RPMI7951 (cell line): Measurements from ENCODE around the gene HOXC10. TPM values are rescaled to one million over a fixed set of nuclear protein-coding genes. Genes with fewer than 3 reads are reported as not detected.
A peak's percentile ranks its signal among the peaks of the same experiment; 100 is the strongest.

Experiments
- DNase-seq: peaks from one replicate; pipeline ENCODE4 v3.0.0-alpha.2; 2012; ENCODE audit warnings: low read depth
- total RNA-seq: library from RNA; depleted of rRNA; stranded (reverse); fragments of >200 nt; shearing (Covaris generic); gene quantifications from 2 replicates; pipeline ENCODE4 v1.2.3, GENCODE V29; 2014

The HOXC10 gene
- total RNA-seq, 1 experiment from 2014 or later: 4.0 TPM

DNA sequence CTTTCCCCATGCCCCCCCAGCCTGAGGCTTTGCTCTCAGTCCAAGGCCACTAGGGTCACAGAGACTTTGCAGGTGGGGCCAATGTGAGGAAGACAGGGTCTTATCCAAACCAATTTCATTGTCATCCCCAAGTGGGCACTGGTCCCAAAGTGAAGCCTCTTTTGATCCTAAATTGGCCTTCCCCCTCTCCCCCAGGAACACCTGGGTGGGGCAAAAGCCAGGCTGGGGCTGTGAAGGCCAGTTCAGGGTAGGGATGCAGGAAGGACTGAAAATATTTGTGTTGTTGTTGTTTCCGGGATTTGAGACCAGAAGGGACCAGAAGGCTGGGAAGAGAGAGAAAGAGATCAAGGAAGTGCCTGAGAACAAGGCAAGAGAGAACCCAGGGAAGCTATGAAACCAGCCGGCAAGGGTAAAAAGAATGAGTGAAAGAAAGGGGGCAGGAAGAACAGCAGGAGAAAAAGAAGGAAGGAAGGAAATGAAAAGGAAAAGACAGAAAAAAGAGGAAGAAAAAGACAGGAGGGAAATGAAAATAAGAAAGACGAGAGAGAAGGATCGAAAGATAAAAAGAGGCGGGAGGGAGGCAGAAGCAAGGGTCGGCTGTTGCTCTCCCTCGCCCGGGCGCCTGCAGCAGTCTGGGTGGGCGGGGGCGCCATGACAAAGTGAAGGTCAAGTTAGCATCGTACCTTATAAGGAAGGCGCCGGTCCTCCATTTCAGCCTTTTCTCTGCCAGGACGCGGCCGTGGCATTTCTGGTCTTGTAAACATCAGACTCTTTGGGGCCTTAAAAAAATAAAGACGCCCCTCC is 19.5 kb upstream of the HOXC10 start:
- no peak for DNase-seq

DNA sequence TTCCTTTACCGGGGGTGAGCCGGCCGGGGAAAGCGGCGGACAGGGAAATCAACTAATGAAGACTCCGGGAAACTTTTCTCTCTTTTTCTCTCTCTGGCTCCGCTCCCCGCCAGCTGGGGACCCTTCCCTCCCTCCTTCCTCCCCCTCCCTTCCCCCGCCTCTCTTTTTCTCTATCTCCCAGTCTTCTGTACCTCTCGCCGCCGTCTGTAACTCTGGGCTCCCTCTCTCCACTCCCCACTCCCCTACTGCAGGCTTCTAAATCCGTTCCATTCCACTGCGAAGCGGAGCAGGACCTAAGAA is 18.9 kb upstream of the HOXC10 start:
- DNase-seq: no peak

DNA sequence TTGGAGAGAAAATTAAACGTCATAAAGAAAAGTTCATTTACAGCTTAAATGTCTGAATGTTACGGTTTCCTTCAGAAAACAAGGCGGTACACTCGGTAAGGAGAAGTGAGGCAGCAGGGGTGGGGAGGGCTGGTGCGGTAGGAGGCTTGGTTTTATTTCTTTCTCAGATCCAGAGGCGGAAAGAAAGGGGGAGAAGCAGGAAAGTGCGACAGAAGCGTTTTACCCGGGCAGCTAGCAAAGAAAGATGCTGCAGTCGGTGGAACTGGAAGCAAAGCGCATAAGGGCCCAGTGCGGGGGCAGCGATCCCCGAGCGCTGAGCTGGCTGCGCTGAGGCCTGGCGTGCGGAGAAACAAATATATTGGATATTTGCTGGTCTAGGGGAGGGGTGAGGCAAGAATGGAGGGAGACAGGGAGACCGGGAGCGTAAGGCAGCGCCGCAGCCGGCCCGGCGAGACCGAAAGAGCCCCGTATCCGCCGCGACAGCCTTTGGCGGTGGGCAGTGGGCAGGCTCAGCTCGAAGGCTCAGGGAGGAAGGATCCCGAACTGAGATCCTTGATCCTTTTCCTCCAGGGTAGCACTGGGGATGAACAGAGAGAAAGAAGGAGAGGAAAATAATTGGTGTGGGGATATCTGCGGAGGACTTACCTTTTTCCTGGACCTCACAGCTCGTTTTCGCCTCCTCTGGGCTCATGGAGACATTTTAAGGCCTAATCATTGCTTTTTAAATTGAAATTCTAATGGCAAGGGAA is 18.4 kb upstream of the HOXC10 start:
- no peak for DNase-seq

DNA sequence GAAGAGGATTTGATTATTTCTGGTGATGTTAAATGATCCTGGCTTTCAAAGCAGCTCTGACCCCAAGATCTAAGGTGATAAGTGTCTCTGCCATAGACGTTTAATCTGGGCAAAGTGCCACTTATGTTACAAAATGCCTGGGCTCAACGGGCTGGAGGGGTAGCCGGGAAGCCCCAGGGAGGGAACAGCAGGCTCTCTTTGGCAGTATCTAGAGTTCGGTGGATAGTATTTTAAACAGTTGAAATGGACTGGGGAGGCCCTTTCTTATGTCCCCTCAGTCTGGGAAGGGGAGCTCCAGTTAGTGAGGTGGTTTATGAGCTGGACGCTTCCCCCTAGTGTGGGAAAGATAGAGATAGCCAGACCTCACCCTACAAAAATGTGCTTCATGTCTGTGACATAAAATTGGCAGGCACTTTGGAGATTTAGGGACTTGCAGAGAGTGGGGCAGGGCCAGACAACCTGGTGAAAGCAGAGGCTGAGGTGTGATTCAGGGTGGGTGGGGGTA is 17.5 kb upstream of the HOXC10 start:
- no peak for DNase-seq

DNA sequence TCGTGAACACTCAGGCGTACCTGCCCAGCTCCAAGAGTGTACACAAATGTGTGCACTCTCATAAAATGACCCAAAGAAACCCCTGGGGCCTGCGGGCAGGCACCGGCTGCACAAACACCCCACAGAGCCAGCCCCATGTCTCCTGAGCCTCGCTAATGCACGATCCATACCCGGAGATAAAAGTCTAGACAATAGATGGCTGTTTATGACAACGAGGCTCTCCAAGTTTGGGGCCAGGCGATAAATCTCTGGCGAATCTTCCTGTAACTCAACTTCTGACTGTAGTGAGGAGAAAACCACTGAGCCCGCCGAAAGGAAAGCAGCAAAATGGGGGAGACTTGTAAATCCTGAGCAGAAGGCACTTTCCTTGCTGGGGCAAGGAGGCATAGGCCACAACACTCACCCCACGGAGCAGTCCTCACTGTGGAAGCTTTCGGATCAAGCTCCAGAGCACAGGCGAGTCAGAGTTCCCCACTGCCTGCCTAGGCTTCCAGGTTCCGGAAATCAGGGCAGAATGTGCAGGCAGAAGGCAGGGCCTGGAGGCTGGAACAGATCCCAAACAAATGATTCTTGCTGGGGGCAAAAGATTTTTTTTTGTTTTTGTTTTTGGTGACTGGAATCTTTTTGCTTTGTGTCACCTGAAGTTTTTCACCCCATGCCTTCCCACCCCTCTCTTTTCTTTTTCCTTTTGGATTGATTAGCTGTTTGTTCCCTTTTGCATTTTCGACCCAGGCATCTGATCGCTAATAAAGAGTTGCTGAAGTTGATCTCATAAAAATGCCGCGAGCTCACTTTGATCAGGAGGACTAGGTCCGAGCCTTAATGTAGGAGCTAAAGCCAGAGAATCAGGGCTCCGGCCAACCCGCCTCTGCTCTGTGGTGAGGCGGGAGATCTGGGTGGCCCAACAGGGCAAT is 16.5 kb upstream of the HOXC10 start:
- DNase-seq: peak; percentile 11

DNA sequence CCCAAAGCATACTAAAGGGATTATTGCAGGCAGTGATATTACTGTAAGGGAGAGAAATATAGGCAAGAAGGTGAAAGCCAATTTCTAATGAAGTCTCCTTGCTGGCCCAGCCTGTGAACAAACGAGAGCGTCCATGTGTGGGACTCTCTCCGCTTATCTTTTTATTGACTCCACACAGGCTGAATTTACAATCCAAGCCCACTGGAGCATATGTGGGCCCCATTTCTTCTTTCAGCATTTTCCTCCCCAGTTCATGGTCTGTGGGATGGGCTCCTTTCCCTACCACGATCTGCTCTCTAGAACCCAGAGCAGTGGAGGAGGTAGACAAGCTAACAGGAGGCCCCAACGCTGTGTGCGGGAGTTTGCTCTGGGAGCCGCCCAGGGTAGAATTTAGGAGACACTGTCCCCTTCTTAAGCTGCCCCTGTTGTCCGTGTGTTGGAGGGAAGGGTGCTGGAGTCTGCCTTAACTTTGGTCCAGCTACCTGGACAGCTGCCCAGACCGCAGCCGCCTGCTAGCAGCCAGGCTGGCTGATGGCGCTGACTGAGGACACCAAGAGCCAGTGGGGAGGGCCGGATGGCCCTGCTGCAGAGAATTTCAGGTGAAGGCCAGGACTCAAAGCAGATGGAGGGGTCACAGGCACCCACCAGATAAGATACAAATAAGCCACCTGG is 15.2 kb upstream of the HOXC10 start:
- no peak for DNase-seq

DNA sequence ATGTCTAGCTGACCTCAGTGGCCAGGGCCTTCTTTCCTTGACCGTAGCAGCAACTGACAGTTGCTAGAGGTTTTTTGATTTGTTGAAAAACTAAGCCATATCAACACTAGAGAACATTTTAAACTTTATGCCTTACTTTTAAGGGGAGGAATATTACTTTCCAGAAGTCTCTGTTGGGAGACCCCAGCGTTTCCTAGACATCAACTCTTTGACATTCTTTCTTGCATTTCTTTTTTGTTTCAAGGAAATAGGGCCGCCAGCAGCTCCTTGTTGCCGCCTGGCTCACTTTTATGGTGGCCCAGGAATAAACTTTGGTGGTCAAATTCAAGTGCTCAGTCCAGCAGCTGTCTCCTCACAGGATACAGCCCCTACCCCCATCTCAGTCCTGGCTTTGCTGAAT is 14.5 kb upstream of the HOXC10 start:
- DNase-seq: no peak

DNA sequence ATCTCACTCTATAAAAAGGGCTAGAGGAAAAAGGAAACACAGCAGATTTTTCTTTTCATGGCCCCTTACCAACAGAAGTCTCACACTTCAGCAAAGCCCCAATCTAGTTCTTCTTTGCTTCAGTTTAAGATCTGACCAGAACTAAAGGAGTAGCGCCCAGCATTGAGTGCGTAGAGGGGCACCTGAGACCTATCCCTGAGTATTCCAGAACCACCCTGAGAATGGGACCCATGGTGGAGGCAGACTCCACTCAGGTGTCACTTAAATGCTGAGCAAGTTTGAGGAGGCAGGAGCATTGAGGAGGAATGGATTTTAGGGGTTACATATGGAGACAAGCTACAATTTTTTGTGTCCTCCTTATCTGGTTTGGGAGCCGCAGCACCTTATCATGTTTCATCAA is 13.8 kb upstream of the HOXC10 start:
- DNase-seq: no peak

DNA sequence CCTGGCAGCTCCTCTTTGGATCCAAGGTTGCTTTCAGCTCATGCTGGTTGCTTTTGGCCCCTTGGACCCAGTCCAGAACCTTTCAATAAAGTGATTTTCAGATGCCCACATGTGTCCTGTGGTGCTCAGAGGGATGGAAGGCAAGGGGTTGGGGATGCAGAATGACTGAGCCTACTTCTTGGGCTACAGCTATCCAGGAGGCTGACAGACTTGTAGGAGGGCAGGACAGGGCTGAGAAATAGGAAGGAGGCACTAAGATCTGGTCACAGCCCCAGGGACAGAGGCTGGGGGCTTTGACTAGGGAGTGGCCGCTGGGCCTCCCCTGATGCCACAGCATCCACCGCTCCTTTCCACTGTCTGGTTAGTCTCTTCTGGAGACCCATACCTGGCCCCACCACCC is 13.3 kb upstream of the HOXC10 start:
- DNase-seq: no peak

- peak; percentile 65 for DNase-seq
Observed at GRCh38 chr12:53972152-53972702, 12.7 kb upstream of the HOXC10 start.

- DNase-seq: no peak
Observed at GRCh38 chr12:53972722-53973235, 12.2 kb upstream of the HOXC10 start, which contains the start of gene HOXC11. TSS of gene HOXC11 (plus strand) at chr12:53973126. CDS start at chr12:53973242, 116 bp downstream.

DNA sequence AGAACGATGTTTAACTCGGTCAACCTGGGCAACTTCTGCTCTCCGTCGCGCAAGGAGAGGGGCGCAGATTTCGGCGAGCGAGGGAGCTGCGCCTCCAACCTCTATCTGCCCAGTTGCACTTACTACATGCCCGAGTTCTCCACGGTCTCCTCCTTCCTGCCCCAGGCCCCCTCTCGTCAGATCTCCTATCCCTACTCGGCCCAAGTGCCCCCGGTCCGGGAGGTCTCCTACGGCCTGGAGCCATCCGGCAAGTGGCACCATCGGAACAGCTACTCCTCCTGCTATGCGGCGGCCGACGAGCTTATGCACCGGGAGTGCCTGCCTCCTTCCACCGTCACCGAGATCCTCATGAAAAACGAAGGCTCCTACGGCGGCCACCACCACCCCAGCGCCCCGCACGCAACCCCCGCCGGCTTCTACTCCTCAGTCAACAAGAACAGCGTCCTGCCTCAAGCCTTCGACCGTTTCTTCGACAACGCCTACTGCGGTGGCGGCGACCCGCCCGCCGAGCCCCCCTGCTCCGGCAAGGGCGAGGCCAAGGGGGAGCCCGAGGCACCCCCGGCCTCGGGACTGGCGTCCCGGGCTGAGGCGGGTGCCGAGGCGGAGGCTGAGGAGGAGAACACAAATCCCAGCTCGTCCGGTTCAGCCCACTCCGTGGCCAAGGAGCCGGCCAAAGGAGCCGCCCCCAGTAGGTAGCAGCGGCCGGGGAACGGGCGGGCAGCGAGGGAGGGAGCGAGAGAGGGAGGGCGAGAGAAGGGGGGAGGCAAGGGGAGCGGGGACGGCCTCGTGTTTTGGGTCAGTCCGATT is 11.5 kb upstream of the HOXC10 start:
- peak; percentile 41 for DNase-seq

- DNase-seq: peak; percentile 61
Observed at GRCh38 chr12:53974084-53975063, 10.6 kb upstream of the HOXC10 start, which contains the start of gene HOTAIR. TSS of gene HOTAIR (minus strand) at chr12:53974954.

- DNase-seq: no peak
Observed at GRCh38 chr12:53975064-53975471, 9.9 kb upstream of the HOXC10 start.

DNA sequence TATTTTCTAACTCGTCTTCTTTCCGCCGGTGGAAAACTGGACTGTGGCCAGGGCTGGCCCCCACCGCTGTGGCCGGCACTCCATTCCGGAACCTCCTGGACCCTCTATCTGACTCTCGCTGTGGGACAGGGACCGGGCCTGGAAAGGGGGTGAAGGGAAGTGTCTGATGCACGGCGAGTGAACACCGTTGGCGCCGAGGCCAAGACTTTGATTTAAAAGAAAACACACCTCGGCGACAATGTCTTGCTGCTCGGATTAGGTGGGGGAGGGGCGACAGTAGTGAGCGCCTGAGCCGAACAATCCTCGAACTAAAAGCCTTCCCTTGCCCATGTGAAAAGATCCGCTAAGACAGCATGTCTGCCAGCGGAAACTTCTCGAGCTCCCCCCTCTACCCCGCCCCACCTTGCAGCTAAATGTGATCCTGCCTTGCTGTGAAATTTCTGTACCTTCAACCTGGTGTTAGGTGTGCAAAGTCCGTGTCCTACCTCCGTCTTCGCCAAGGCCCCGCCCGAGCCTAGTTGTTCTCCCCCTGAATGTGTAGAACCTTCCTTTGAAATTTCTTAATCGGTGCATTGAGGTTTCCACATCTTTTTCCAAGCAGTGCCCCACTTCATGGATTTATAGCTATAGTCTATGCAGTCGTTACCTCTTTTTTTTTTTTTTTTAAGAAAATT is 9.3 kb upstream of the HOXC10 start:
- no peak for DNase-seq

GRCh38 chr12:53976172-53976822 is 8.6 kb upstream of the HOXC10 start:
- no peak for DNase-seq

- no peak for DNase-seq
Observed at GRCh38 chr12:53976823-53977595, 7.9 kb upstream of the HOXC10 start.
